ENCODE measurements around the gene PDSS2.

GRCh38 chr6:107355659-107356058 lies 103.7 kb downstream of the PDSS2 start:
- TF ChIP-seq POLR2A (IDR thresholded peaks at IDR 0.05) (no peak), CTCF (IDR thresholded peaks at IDR 0.05) (no peak)

Measured in testis (tissue), 2 donors.